Heart left ventricle (tissue), 13 donors: Measurements from ENCODE around the gene ASXL3.

Source experiments
- CTCF ChIP-seq, 12 donors: fragments of 200-600 bp; sonication (generic) in 4 of 12; IDR thresholded peaks; one replicate each; pipeline versions ENCODE4 v1.5.0 to v1.8.0; 2018 to 2022; ENCODE audit warnings: antibody characterized with exemption in 12 of 12, mild to moderate bottlenecking in 5 of 12
- POLR2A ChIP-seq, 2 donors: fragments of 450-650 bp; IDR thresholded peaks; one replicate each; pipeline ENCODE4 v1.6.1; 2017; ENCODE audit warnings: antibody characterized with exemption in 2 of 2, mild to moderate bottlenecking in 2 of 2, moderate library complexity in 2 of 2
- donor health status: ischemic (EF 13 %, LVEDD 7.1; RV severe dilation, severe dysfunction).
- donor health status: DM: no; HTN: yes; CAD: no.
- donor health status: DM: no; HTN: no; CAD: no.
- donor health status: ischemic (EF 25% LVEDD 6.9; RV normal size, moderate dysfunction).
- donor health status: ischemic (EF 25% LVEDD 5.7; RV mildly dilated, moderate dysfunction).
- donor health status: ischemic (EF 35%, LVEDD 5.7; RV mildly dilated, moderate dysfunction).
- donor health status: nonischemic (EF 11% LVEDD 7.7; RV severe dilation, severe dysfunction).
- donor health status: DM: yes; HTN: yes; CAD: no.
- donor health status: PGD.
- donor health status: ischemic (EF 29% LVEDD 5.4; RV normal size, mild dysfunction).
- donor health status: nonischemic (EF 23%, LVEDD 6.1; RV moderate dilation, normal function).

GRCh38 chr18:33735428-33735827, 157.4 kb downstream of the ASXL3 start:
- TF ChIP-seq CTCF (IDR thresholded peaks at IDR 0.05) = no peak
- no peak for TF ChIP-seq POLR2A (IDR thresholded peaks at IDR 0.05)
